IMR-90 (cell line): Measurements from ENCODE around the gene RPS6KB1.
A peak's percentile ranks its signal among the peaks of the same experiment; 100 is the strongest.

ENCODE experiments used
- CHD1 ChIP-seq: IDR thresholded peaks from 2 replicates; pipeline ENCODE4 v1.6.1; 2012; ENCODE audit warnings: low read depth, low read length, improper control_type of control experiment
- CTCF ChIP-seq: conservative IDR thresholded peaks from 2 replicates; pipeline ENCODE4 v1.5.1; 2012; ENCODE audit warnings: mild to moderate bottlenecking, low read depth, low read length, improper control_type of control experiment
- ELK1 ChIP-seq: fragments of 150-350 bp; IDR thresholded peaks from 2 replicates; pipeline ENCODE4 v1.6.1; 2016; ENCODE audit warnings: low read depth, mild to moderate bottlenecking, low read length, moderate library complexity, borderline replicate concordance
- FOS ChIP-seq: fragments of 150-350 bp; IDR thresholded peaks from 2 replicates; pipeline ENCODE4 v1.6.1; 2016; ENCODE audit warnings: low read depth, low read length
- MAZ ChIP-seq: IDR thresholded peaks from 2 replicates; pipeline ENCODE4 v1.6.1; 2012; ENCODE audit warnings: low read depth, mild to moderate bottlenecking, low read length, improper control_type of control experiment, moderate library complexity, borderline replicate concordance
- MXI1 ChIP-seq: IDR thresholded peaks from 2 replicates; pipeline ENCODE4 v1.6.1; 2012; ENCODE audit warnings: low read depth, mild to moderate bottlenecking, low read length, moderate library complexity, borderline replicate concordance
- POLR2A ChIP-seq: IDR thresholded peaks from 2 replicates; pipeline ENCODE4 v1.6.1; 2012; ENCODE audit warnings: mild to moderate bottlenecking, low read depth, low read length
- RAD21 ChIP-seq: IDR thresholded peaks from 2 replicates; pipeline ENCODE4 v1.6.1; 2012; ENCODE audit warnings: low read length, improper control_type of control experiment
- RCOR1 ChIP-seq: IDR thresholded peaks from 2 replicates; pipeline ENCODE4 v1.6.1; 2012; ENCODE audit warnings: mild to moderate bottlenecking, low read length, improper control_type of control experiment; ENCODE audit not compliant: insufficient replicate concordance
- RFX5 ChIP-seq: IDR thresholded peaks from 2 replicates; pipeline ENCODE4 v1.8.0; 2012; ENCODE audit warnings: low read depth, mild to moderate bottlenecking, low read length, moderate library complexity
- SMC3 ChIP-seq: fragments of 150-350 bp; IDR thresholded peaks from 2 replicates; pipeline ENCODE4 v1.6.1; 2016; ENCODE audit warnings: low read depth, mild to moderate bottlenecking, antibody characterized with exemption, low read length, moderate library complexity
- USF2 ChIP-seq: fragments of 150-350 bp; IDR thresholded peaks from 2 replicates; pipeline ENCODE4 v1.6.1; 2017; ENCODE audit warnings: mild to moderate bottlenecking, antibody characterized with exemption, low read length, low read depth

GRCh38 chr17:59963738-59964481 is 71.0 kb downstream of the RPS6KB1 start:
- TF ChIP-seq SMC3: no peak
- TF ChIP-seq CTCF: no peak
- TF ChIP-seq POLR2A: no peak; the same call in 1 of the 2 replicates
- no peak for TF ChIP-seq FOS
- TF ChIP-seq USF2: no peak
- TF ChIP-seq RAD21: no peak
- TF ChIP-seq RCOR1: no peak
- TF ChIP-seq ELK1: no peak
- TF ChIP-seq RFX5: no peak
- no peak for TF ChIP-seq CHD1
- TF ChIP-seq MXI1: 0 out of 2 replicates have a peak, but pooled peaks have one; percentile 23
- TF ChIP-seq MAZ: no peak
